Karpas-422 (cell line): ENCODE data around the gene KLF16. TPM values are rescaled to one million over a fixed set of nuclear protein-coding genes. Genes with fewer than 3 reads are reported as not detected.

Experiments used
- DNase-seq: peaks from one replicate; pipeline ENCODE4 v3.0.0-alpha.2; 2015
- H2AFZ ChIP-seq: fragments of 200-600 bp; sonication (generic); 2 replicates; pipeline ENCODE4 v1.6.1; 2014; ENCODE audit warnings: antibody characterized with exemption, low read length, mixed read lengths
- H3K27ac ChIP-seq: fragments of 200-600 bp; sonication (generic); 2 replicates; pipeline ENCODE4 v1.5.1; 2014; ENCODE audit warnings: mild to moderate bottlenecking, low read length, moderate library complexity
- H3K27me3 ChIP-seq: fragments of 200-600 bp; sonication (generic); 2 replicates; pipeline ENCODE4 v1.6.1; 2014; ENCODE audit warnings: low read length, mixed read lengths
- H3K36me3 ChIP-seq: fragments of 200-600 bp; sonication (generic); 2 replicates; pipeline ENCODE4 v1.6.1; 2014; ENCODE audit warnings: low read length, mixed read lengths; ENCODE audit not compliant: insufficient read depth
- H3K4me1 ChIP-seq: fragments of 200-600 bp; sonication (generic); 2 replicates; pipeline ENCODE4 v1.6.1; 2014; ENCODE audit warnings: mild to moderate bottlenecking, low read length, mixed read lengths
- H3K4me2 ChIP-seq: fragments of 200-600 bp; sonication (generic); 2 replicates; pipeline ENCODE4 v1.6.1; 2014; ENCODE audit warnings: low read length, low read depth, mild to moderate bottlenecking; ENCODE audit not compliant: poor library complexity, severe bottlenecking
- H3K4me3 ChIP-seq: fragments of 200-600 bp; sonication (generic); 2 replicates; pipeline ENCODE4 v1.5.1; 2014; ENCODE audit warnings: mild to moderate bottlenecking, antibody characterized with exemption, low read length, mixed read lengths
- H3K79me2 ChIP-seq: fragments of 200-600 bp; sonication (generic); 2 replicates; pipeline ENCODE4 v1.6.1; 2014; ENCODE audit warnings: mild to moderate bottlenecking, low read length, mixed read lengths
- H3K9ac ChIP-seq: fragments of 200-600 bp; sonication (generic); 2 replicates; pipeline ENCODE4 v1.6.0; 2014; ENCODE audit warnings: low read length
- H3K9me2 ChIP-seq: fragments of 200-600 bp; sonication (generic), shearing (Covaris generic); replicated peaks from 2 replicates; pipeline ENCODE4 v1.6.0; 2014; ENCODE audit warnings: mild to moderate bottlenecking, low read length, moderate library complexity; ENCODE audit not compliant: insufficient read depth
- H3K9me3 ChIP-seq: fragments of 300-700, 200-600 bp; sonication (generic); 2 replicates; pipeline ENCODE4 v1.6.1; 2014; ENCODE audit warnings: low read length, mixed read lengths
- H4K20me1 ChIP-seq: fragments of 200-600 bp; sonication (generic); 2 replicates; pipeline ENCODE4 v1.6.1; 2014; ENCODE audit warnings: mild to moderate bottlenecking, antibody characterized with exemption, low read length, low read depth; ENCODE audit not compliant: insufficient read depth
- total RNA-seq: library from RNA; depleted of rRNA; stranded (reverse); fragments of >200 nt; shearing (Covaris generic); gene quantifications from 2 replicates; pipeline ENCODE4 v1.2.3, GENCODE V29; 2014; ENCODE audit warnings: low replicate concordance

The KLF16 gene
- total RNA-seq, 1 experiment from 2014 or later, result 13.2 TPM

GRCh38 chr19:1833540-1833939 is 29.8 kb downstream of the KLF16 start:
- no peak overlapping the region for H2AFZ ChIP-seq
- H4K20me1 ChIP-seq, result peaks cover 47% of the 10 kb centered on the region
- peaks cover 7% of the 10 kb centered on the region; the same call in 1 of the 2 replicates for H3K36me3 ChIP-seq
- H3K27me3 ChIP-seq, result no peaks in the 10 kb centered on the region
- DNase-seq, result no peak
- no peak overlapping the region for H3K9ac ChIP-seq
- no peaks in the 10 kb centered on the region for H3K4me1 ChIP-seq
- no peak overlapping the region for H3K4me3 ChIP-seq
- no peak overlapping the region for H3K27ac ChIP-seq
- H3K4me2 ChIP-seq, result no peak overlapping the region
- no peaks in the 10 kb centered on the region for H3K9me2 ChIP-seq
- peaks cover 75% of the 10 kb centered on the region for H3K79me2 ChIP-seq
- no peaks in the 10 kb centered on the region for H3K9me3 ChIP-seq

DNA sequence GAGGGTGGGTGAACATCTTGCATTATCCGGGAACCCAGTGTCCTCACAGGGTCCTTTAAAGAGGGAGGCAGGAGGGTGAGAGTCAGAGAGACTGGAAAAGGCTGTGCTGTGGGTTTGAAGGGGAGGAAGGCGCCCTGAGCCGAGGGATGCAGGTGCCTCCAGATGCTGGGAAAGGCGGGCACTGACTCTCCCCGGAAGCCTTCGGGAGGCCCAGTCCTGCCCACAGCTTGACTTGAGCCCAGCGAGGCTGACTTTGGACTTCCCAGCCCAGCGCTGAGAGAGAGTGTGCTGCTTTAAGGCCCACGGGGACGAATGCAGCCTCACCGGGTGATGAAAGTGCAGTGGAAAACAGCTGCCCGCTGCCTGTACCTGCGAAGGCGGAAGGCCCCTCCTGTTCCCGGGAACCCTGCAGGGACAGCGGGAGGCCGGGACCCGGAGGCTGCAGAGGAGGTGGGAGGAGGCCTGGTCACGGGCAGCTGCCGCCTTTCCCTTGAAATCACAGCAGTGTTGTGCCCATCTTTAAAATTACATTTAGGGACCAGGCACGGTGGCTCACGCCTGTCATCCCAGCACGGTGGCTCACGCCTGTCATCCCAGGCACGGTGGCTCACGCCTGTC is 31.2 kb downstream of the KLF16 start:
- Histone ChIP-seq H3K9me3 (no peaks in the 10 kb centered on the region), H3K27me3 (no peaks in the 10 kb centered on the region), H3K79me2 (peaks cover 64% of the 10 kb centered on the region), H3K9ac (no peak overlapping the region), H3K4me1 (peaks cover 3% of the 10 kb centered on the region; the same call in 1 of the 2 replicates), H3K36me3 (peaks cover 7% of the 10 kb centered on the region; the same call in 1 of the 2 replicates), H3K4me3 (no peak overlapping the region), H4K20me1 (peaks cover 36% of the 10 kb centered on the region), H2AFZ (no peak overlapping the region), H3K4me2 (no peak overlapping the region), H3K9me2 (no peaks in the 10 kb centered on the region), H3K27ac (no peak overlapping the region)
- no peak for DNase-seq

DNA sequence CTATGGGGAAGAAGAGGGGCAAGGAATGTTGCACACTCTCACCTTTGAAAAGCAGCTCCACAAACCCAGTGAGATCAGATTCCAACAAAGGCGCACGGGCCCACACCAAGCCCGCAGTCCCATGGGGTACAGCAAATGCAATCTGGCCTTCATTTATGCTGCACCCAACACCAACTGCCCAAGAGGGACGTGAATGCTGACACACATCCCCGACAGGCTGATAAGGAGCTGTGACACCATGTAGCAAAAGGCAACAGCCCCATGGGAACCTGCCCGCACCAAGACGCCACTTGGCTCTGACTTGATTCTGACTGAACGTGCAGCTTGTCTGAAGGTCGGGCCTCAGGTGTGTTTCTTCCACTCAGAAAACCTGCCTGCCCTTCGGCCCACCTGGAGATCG is 32.4 kb downstream of the KLF16 start:
- no peak for DNase-seq
- Histone ChIP-seq H3K9ac (no peak overlapping the region), H3K27ac (no peak overlapping the region), H3K4me3 (no peak overlapping the region), H3K27me3 (no peaks in the 10 kb centered on the region), H3K4me1 (peaks cover 4% of the 10 kb centered on the region; the same call in 1 of the 2 replicates), H3K36me3 (peaks cover 7% of the 10 kb centered on the region; the same call in 1 of the 2 replicates), H3K79me2 (peaks cover 54% of the 10 kb centered on the region), H3K9me2 (no peaks in the 10 kb centered on the region), H4K20me1 (peaks cover 25% of the 10 kb centered on the region), H3K4me2 (no peak overlapping the region), H3K9me3 (no peaks in the 10 kb centered on the region), H2AFZ (no peak overlapping the region)

GRCh38 chr19:1830568-1830967 is 32.8 kb downstream of the KLF16 start:
- Histone ChIP-seq H3K9me3 (no peaks in the 10 kb centered on the region), H3K4me3 (no peak overlapping the region), H3K27ac (no peak overlapping the region), H3K79me2 (peaks cover 54% of the 10 kb centered on the region), H3K36me3 (peaks cover 7% of the 10 kb centered on the region; the same call in 1 of the 2 replicates), H3K4me2 (no peak overlapping the region), H3K4me1 (peaks cover 4% of the 10 kb centered on the region; the same call in 1 of the 2 replicates), H4K20me1 (peaks cover 24% of the 10 kb centered on the region; the same call in 1 of the 2 replicates), H3K9me2 (no peaks in the 10 kb centered on the region), H3K27me3 (no peaks in the 10 kb centered on the region), H2AFZ (no peak overlapping the region), H3K9ac (no peak overlapping the region)
- DNase-seq, result no peak

GRCh38 chr19:1829958-1830357 is 33.4 kb downstream of the KLF16 start:
- DNase-seq, result no peak
- Histone ChIP-seq H3K4me2 (no peak overlapping the region), H3K9me3 (no peaks in the 10 kb centered on the region), H3K27me3 (no peaks in the 10 kb centered on the region), H3K9ac (no peak overlapping the region), H2AFZ (no peak overlapping the region), H3K9me2 (no peaks in the 10 kb centered on the region), H4K20me1 (peaks cover 19% of the 10 kb centered on the region; the same call in 1 of the 2 replicates), H3K79me2 (peaks cover 48% of the 10 kb centered on the region), H3K36me3 (peaks cover 7% of the 10 kb centered on the region; the same call in 1 of the 2 replicates), H3K27ac (no peak overlapping the region), H3K4me3 (no peak overlapping the region), H3K4me1 (peaks cover 4% of the 10 kb centered on the region; the same call in 1 of the 2 replicates)

- H3K4me3 ChIP-seq, result no peak overlapping the region
- no peak overlapping the region for H3K4me2 ChIP-seq
- no peaks in the 10 kb centered on the region for H3K27me3 ChIP-seq
- H3K9ac ChIP-seq, result no peak overlapping the region
- H2AFZ ChIP-seq, result no peak overlapping the region
- no peak for DNase-seq
- peaks cover 13% of the 10 kb centered on the region; the same call in 1 of the 2 replicates for H3K36me3 ChIP-seq
- H3K9me3 ChIP-seq, result no peaks in the 10 kb centered on the region
- no peak overlapping the region for H3K27ac ChIP-seq
- peaks cover 16% of the 10 kb centered on the region; the same call in 1 of the 2 replicates for H4K20me1 ChIP-seq
- peaks cover 36% of the 10 kb centered on the region for H3K79me2 ChIP-seq
- peaks cover 4% of the 10 kb centered on the region; the same call in 1 of the 2 replicates for H3K4me1 ChIP-seq
- no peaks in the 10 kb centered on the region for H3K9me2 ChIP-seq
These were observed 34.8 kb downstream of the KLF16 start for GRCh38 chr19:1828279-1829238.

DNA sequence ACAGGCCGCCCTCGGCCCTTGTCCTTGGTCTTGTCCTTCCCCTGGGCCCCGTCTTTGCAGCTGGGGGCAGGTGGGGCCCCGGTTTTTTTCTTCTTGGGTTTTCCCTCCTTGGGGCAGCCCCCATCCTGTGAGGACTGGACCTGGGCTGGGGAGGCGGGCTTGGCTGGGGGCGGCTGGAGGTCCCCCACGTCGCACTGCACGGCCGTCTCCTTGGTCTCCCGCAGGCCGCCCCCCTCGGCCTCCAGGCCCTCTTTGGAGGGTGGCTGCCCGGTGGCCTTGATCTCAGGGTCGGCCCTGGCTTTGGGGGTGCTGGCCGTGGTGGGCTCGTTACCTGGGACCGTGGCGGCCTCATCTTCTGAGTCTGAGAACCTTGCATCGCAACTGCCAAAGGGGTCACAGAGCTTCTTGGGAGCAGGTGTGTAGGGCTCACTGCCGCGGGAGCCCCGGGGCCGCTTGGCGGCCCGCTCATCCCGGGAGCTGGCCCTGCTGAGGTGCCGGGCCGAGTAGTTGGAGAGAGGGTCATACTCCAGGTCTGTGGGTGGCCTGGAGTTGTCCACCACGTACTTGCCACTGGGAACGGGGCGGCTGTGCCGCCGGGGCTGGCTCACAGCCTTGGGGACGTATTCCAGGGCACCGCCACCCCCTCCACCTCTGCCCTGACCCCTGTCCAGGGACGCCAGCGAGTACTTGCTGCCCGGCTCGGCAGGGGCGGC is 35.7 kb downstream of the KLF16 start:
- H3K9ac ChIP-seq, result no peak overlapping the region
- no peak overlapping the region for H3K4me2 ChIP-seq
- peaks cover 28% of the 10 kb centered on the region for H3K79me2 ChIP-seq
- H2AFZ ChIP-seq, result no peak overlapping the region
- no peak overlapping the region for H3K4me3 ChIP-seq
- H3K27ac ChIP-seq, result no peak overlapping the region
- peaks cover 4% of the 10 kb centered on the region; the same call in 1 of the 2 replicates for H3K4me1 ChIP-seq
- H3K9me3 ChIP-seq, result no peaks in the 10 kb centered on the region
- H4K20me1 ChIP-seq, result peaks cover 15% of the 10 kb centered on the region; the same call in 1 of the 2 replicates
- H3K9me2 ChIP-seq, result no peaks in the 10 kb centered on the region
- H3K27me3 ChIP-seq, result no peaks in the 10 kb centered on the region
- peaks cover 13% of the 10 kb centered on the region; the same call in 1 of the 2 replicates for H3K36me3 ChIP-seq
- no peak for DNase-seq
